C4-2B (cell line): ENCODE results near the gene SLC24A4.

Experiments used
- H3K27ac ChIP-seq: fragments of 450-650 bp; 2 replicates; pipeline ENCODE4 v1.5.1; 2017
- ZFX ChIP-seq: fragments of 450-650 bp; IDR thresholded peaks from 2 replicates; pipeline ENCODE4 v1.6.1; 2017
- TF ChIP-seq, protein P1 (sequence below): fragments of 450-650 bp; conservative IDR thresholded peaks from 2 replicates; pipeline ENCODE4 v1.5.1; 2017; ENCODE audit warnings: mild to moderate bottlenecking

Gene SLC24A4

DNA sequence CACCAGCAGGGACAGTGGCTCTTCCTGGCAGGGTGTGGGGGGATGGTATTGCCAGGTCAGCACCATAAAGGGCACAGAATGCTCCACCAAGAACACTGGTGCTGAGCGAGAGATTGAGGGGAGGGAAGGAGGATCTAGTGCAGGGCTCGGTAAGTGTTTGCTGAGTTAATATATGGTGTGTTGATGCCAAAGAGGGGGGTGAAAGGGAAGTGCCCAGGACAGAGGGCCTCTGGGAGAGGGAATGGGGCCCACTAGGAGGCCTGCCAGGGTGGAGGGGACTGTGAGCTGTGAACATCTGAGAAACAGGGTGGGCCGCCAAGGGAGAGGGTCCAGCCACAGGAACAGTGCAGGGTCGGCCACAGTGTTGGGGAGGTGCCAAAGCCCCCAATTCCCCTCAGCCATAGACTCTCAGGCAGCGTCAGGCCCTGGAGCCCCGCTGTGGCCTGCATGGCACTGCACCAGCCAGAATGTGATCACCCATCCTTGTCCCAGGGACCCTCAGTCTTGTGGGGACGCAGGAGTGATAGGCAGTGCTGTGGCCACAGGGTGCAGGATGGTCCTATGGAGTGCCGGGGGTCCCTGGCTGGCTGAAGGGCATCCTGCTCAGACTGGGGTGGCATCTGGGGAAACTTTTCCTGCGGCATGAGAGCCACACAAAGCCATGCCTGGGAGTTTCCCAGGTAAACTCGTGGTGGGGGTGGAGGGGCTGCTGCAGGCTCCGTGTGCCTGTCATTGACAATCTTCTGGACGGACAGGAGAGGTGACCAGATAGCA is 202.5 kb downstream of the SLC24A4 start:
- no peak overlapping the region for H3K27ac ChIP-seq
- TF ChIP-seq ZFX: no peak
- TF ChIP-seq, protein P1, sequence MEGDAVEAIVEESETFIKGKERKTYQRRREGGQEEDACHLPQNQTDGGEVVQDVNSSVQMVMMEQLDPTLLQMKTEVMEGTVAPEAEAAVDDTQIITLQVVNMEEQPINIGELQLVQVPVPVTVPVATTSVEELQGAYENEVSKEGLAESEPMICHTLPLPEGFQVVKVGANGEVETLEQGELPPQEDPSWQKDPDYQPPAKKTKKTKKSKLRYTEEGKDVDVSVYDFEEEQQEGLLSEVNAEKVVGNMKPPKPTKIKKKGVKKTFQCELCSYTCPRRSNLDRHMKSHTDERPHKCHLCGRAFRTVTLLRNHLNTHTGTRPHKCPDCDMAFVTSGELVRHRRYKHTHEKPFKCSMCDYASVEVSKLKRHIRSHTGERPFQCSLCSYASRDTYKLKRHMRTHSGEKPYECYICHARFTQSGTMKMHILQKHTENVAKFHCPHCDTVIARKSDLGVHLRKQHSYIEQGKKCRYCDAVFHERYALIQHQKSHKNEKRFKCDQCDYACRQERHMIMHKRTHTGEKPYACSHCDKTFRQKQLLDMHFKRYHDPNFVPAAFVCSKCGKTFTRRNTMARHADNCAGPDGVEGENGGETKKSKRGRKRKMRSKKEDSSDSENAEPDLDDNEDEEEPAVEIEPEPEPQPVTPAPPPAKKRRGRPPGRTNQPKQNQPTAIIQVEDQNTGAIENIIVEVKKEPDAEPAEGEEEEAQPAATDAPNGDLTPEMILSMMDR: no peak

DNA sequence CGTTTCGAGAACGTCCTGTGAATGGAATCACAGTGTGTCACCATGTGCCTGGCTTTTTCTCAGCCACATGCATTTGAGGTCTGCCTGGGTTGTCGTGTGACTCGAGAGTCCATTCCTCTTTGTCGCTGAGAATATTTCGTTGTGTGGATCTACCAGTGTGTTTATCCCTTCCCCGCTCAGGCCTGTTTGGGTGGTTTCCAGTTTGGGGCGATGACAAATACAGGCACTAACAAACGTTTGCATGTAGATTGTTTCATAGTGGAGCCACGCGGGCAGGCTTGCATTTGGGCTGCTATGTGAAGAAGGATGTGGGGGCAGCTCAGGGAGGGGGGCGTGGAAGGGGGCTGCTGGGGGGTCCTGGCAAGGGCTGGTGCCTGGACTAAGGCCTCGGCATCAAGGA is 204.8 kb downstream of the SLC24A4 start:
- no peak overlapping the region for H3K27ac ChIP-seq
- no peak for TF ChIP-seq ZFX
- TF ChIP-seq, protein P1: no peak

DNA sequence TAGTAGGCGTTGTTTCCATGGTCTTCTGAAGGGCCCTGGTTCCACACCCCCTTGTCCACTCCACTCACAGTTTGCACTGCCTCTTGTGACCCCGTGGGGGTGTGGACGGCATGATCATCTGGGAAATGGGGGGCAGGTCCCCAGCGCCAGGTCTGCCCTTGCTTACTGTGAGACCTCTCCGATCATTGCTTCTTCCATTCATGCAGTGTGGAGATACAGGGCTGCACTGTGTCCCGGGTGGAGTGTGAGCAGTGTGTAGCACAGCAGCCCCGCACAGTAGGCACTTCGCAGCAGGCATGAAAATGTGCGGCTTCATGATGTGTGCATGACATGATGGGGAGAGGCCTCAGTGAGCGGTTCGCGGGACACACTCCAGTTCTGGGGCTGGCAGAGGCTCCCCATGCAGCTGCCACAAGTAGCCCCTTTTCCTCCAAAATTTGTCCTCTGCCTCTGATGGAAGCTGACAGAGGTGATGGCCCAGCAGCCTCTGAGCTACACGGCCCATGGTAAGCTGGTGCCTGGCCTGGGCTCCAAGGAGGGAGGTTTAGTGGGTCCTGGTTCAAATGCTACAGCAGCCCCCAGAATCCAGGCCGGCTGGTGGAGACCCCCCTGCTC is 205.6 kb downstream of the SLC24A4 start:
- no peak overlapping the region for H3K27ac ChIP-seq
- TF ChIP-seq, protein P1: no peak
- TF ChIP-seq ZFX: no peak

DNA sequence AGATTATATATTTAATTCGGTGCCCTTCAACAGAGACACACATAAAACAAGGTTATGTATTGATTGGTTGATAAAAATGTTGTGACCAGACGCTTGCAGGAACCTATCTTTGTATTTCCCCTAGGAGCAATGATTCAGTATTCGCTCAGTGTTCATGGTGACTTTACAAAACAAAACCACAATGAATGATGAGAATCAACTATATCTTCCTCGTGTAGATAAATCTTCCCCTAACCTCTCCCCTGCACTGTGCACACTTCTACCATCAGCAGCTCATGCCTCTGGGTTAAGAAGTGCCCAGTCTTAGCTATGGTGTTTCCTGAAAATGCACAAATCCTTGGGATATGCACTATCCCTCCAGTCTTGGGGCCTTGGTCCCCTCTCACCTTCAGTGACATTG is 206.9 kb downstream of the SLC24A4 start:
- no peak for TF ChIP-seq ZFX
- TF ChIP-seq, protein P1: no peak
- no peak overlapping the region for H3K27ac ChIP-seq

DNA sequence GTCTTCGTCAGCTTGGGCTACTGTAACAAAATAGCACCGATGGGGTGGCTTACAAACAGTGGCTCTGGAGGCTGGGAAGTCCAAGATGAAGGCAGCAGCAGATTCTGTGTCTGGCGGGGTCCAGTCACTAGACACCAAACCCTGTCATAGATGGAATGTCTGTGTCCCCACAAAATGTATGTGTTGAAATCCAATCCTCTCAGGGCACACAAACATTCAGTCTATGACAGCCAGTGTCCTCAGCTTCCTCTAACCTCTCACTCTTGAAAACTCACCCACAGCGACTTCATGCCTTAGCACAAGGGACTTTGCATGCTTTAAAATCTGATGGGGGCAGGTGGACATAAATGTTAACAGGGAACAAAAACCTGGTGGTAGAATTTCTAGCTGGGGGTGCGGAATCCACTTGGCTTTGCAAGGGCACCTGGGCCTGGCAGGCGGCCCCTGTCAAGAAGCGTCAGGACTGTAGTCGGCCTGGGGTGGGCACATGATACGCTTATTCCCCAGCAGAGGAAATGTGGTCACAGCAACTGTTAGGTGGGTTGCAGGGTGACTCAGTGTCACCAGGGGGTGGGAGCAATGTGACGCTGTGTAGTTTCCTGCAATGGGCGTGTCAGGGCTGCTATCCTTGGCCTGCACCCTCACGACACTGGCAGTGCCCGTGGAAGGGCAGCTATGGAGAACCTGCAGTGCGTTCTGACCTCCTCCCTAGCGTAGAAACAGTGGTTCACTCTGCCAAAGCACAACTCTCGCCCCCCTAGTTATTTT is 208.3 kb downstream of the SLC24A4 start:
- no peak overlapping the region for H3K27ac ChIP-seq
- TF ChIP-seq, protein P1: no peak
- TF ChIP-seq ZFX: no peak

DNA sequence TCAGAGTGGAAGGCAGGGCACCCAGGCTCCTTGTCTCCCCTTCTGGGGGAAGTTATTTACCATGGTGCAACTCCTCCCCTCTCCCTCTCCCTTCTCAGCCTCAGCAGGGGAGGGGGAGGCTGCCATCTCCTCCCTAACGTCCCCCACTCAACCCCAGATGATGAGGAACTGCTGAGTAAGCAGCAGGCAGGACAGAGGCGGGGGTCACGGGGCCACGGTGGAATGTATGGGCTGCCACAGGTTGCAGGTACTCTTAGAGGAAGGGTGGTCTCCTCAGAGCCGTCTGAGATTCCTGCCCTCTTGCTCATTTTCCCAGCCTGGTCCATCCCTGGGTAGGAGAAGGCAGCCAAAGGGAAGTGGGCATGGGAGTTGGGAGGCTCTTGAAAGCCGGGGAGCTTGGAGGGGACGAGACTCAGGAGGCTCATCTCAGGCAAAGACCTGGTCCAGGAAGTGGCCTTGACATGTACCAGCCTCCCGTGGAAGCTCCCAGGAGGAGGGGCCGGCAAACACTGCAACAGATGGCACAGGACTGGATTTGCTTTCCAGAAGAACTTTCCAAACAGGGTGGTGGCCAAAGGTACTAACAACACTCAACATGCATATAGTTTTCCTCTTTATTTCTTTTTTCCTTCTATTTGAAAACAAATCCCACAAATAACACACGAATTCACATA is 209.7 kb downstream of the SLC24A4 start:
- TF ChIP-seq, protein P1: no peak
- no peak for TF ChIP-seq ZFX

More for the DNA sequence above, 209.7 kb downstream of the SLC24A4 start:
- H3K27ac ChIP-seq: no peak overlapping the region
